Astrocyte of the cerebellum (primary cell): ENCODE data around the gene ZBTB16.

Source experiments
- DNase-seq: peaks from one replicate; pipeline ENCODE4 v3.0.0-alpha.2; 2011; ENCODE audit warnings: low read depth
- H3K4me3 ChIP-seq: 2 replicates; pipeline ENCODE4 v1.5.1; 2011; ENCODE audit warnings: mild to moderate bottlenecking, low read depth, low read length, moderate library complexity
- CTCF ChIP-seq: IDR thresholded peaks from 2 replicates; pipeline ENCODE4 v1.5.1; 2012; ENCODE audit warnings: low read length, low read depth, moderate library complexity, mild to moderate bottlenecking; ENCODE audit errors: missing control alignments
- in situ Hi-C: cut with HindIII; loops from 2 replicates; pipeline ENCODE4 v1.10.0; 2017; ENCODE audit warnings: low sequenced_read_pairs

Gene ZBTB16

GRCh38 chr11:114019046-114019445 lies 40.5 kb upstream of the ZBTB16 start:
- in situ Hi-C loops, result no loop called here
- DNase-seq, result no peak
- TF ChIP-seq CTCF, result no peak
- H3K4me3 ChIP-seq, result no peak overlapping the region

- no peak for DNase-seq
Measured at GRCh38 chr11:114019574-114019973, 39.9 kb upstream of the ZBTB16 start.

GRCh38 chr11:114025329-114025907 lies 34.1 kb upstream of the ZBTB16 start:
- DNase-seq, result no peak
- TF ChIP-seq CTCF, result no peak
- no peak overlapping the region for H3K4me3 ChIP-seq
- in situ Hi-C loops, result no loop called here

More at GRCh38 chr11:114019574-114019973, 39.9 kb upstream of the ZBTB16 start:
- no peak for TF ChIP-seq CTCF
- H3K4me3 ChIP-seq, result no peak overlapping the region
- in situ Hi-C loops, result no loop called here

GRCh38 chr11:114026355-114026754 lies 33.2 kb upstream of the ZBTB16 start:
- peak; percentile 47 for TF ChIP-seq CTCF
- in situ Hi-C loops, result no loop called here
- no peak overlapping the region for H3K4me3 ChIP-seq
- DNase-seq, result no peak

- TF ChIP-seq CTCF, result no peak
- H3K4me3 ChIP-seq, result no peak overlapping the region
- in situ Hi-C loops, result no loop called here
- no peak for DNase-seq
Measured at GRCh38 chr11:114027391-114027790, 32.1 kb upstream of the ZBTB16 start.

- in situ Hi-C loops, result no loop called here
- DNase-seq, result no peak
- H3K4me3 ChIP-seq, result no peak overlapping the region
- peak; percentile 16 for TF ChIP-seq CTCF
Measured at GRCh38 chr11:114027926-114028325, 31.6 kb upstream of the ZBTB16 start.
